ENCODE data around the gene NYAP1. TPM values are rescaled to one million over a fixed set of nuclear protein-coding genes. Genes with fewer than 3 reads are reported as not detected.
"Not testable (repeated sequence)": the region's sequence is repeated elsewhere in the genome, so short reads cannot be mapped to it uniquely, and the experiment has no call there.

The NYAP1 gene
- total and polyA plus RNA-seq, 7 donors: 0.23 to 1.6 (median 1.4) TPM; not detected in 1

- TF ChIP-seq EP300 (IDR thresholded peaks at IDR 0.05): no peak
- no peak for TF ChIP-seq CTCF (IDR thresholded peaks at IDR 0.05)
- Histone ChIP-seq H3K4me3 (peak overlapping the region in 2 of 4 donors; percentile 83 to 92), H3K9me3 (no peaks in the 10 kb centered on the region), H3K27me3 (no peaks in the 10 kb centered on the region), H3K4me1 (peaks cover 0 to 25% (median 18%) of the 10 kb centered on the region in 4 donors), H3K36me3 (peaks cover 8 to 22% (median 16%) of the 10 kb centered on the region in 4 donors), H3K27ac (peak overlapping the region; percentile 94 to 98 (median 96))
- 92 to 93% methylated on average over 28 of the region's 28 CpGs for WGBS, 2 donors
- DNase-seq: peak; percentile 76
- intact Hi-C loops (cut with DNase I): no loop called here
These were observed 46.3 kb upstream of the NYAP1 start for GRCh38 chr7:100437150-100438100.

GRCh38 chr7:100438172-100438571, 45.6 kb upstream of the NYAP1 start:
- TF ChIP-seq EP300 (IDR thresholded peaks at IDR 0.05): no peak
- no peak for TF ChIP-seq POLR2A (IDR thresholded peaks at IDR 0.05)
- no peak overlapping the region for H3K27ac ChIP-seq
- H3K4me3 ChIP-seq: no peak overlapping the region
- no peaks in the 10 kb centered on the region for H3K9me3 ChIP-seq
- intact Hi-C loops (cut with DNase I): no loop called here
- 53 to 66% methylated on average over 2 of the region's 2 CpGs for WGBS, 2 donors
- no peak for DNase-seq
- peaks cover 0 to 20% (median 13%) of the 10 kb centered on the region in 4 donors for H3K4me1 ChIP-seq
- H3K27me3 ChIP-seq: no peaks in the 10 kb centered on the region
- H3K36me3 ChIP-seq: peaks cover 8 to 16% (median 11%) of the 10 kb centered on the region in 4 donors

- DNase-seq; H3K27ac ChIP-seq; H3K9me3 ChIP-seq; H3K27me3 ChIP-seq; H3K4me3 ChIP-seq; intact Hi-C loops (cut with DNase I): not testable (repeated sequence)
- WGBS, 2 donors: 92 to 94% methylated on average over 8 of the region's 8 CpGs
- Histone ChIP-seq H3K4me1 (peaks cover 0 to 20% (median 13%) of the 10 kb centered on the region in 4 donors), H3K36me3 (peaks cover 3 to 10% (median 6%) of the 10 kb centered on the region in 4 donors)
These were observed 45.0 kb upstream of the NYAP1 start for GRCh38 chr7:100438731-100439130.

- DNase-seq: peak; percentile 46
These were observed 44.5 kb upstream of the NYAP1 start for GRCh38 chr7:100439244-100439643.

GRCh38 chr7:100441641-100442535, 41.8 kb upstream of the NYAP1 start:
- H3K27ac ChIP-seq: no peak overlapping the region
- peak; percentile 62 for DNase-seq
- peaks cover 0 to under 1% (median 0%) of the 10 kb centered on the region in 4 donors for H3K4me1 ChIP-seq
- H3K9me3 ChIP-seq: no peaks in the 10 kb centered on the region
- 93% methylated on average over 11 of the region's 11 CpGs for WGBS, 2 donors
- intact Hi-C loops (cut with DNase I): no loop called here
- H3K27me3 ChIP-seq: no peaks in the 10 kb centered on the region
- H3K36me3 ChIP-seq: no peaks in the 10 kb centered on the region
- no peak overlapping the region for H3K4me3 ChIP-seq
- TF ChIP-seq POLR2A (IDR thresholded peaks at IDR 0.05): no peak

More at GRCh38 chr7:100439244-100439643, 44.5 kb upstream of the NYAP1 start:
- H3K27me3 ChIP-seq; H3K9me3 ChIP-seq; intact Hi-C loops (cut with DNase I); H3K27ac ChIP-seq; H3K4me3 ChIP-seq; H3K36me3 ChIP-seq: not testable (repeated sequence)
- 90 to 93% methylated on average over 7 of the region's 7 CpGs for WGBS, 2 donors
- H3K4me1 ChIP-seq: peaks cover 0 to 19% (median 13%) of the 10 kb centered on the region in 4 donors

- no peak overlapping the region for H3K4me3 ChIP-seq
- no peak for DNase-seq
- intact Hi-C loops (cut with DNase I): no loop called here
- H3K4me1 ChIP-seq: no peaks in the 10 kb centered on the region
- H3K27ac ChIP-seq: peak overlapping the region in 1 of 4 donors; percentile 43
- H3K27me3 ChIP-seq: no peaks in the 10 kb centered on the region
- no peaks in the 10 kb centered on the region for H3K36me3 ChIP-seq
- H3K9me3 ChIP-seq: no peaks in the 10 kb centered on the region
- 92 to 93% methylated on average over 9 of the region's 9 CpGs for WGBS, 2 donors
- no peak for TF ChIP-seq CTCF (IDR thresholded peaks at IDR 0.05)
- TF ChIP-seq EP300 (IDR thresholded peaks at IDR 0.05): no peak
- TF ChIP-seq POLR2AphosphoS5 (IDR thresholded peaks at IDR 0.05): no peak
- TF ChIP-seq POLR2A (IDR thresholded peaks at IDR 0.05): no peak
These were observed 40.5 kb upstream of the NYAP1 start for GRCh38 chr7:100443096-100443840.

All from sigmoid colon (tissue), 7 donors.